HG03139 (cell line): ENCODE data around the gene SON.
"Not testable (repeated sequence)": the region's sequence is repeated elsewhere in the genome, so short reads cannot be mapped to it uniquely, and the experiment has no call there.

Experiments
- ATAC-seq: cut with Tn5 transposase; IDR thresholded peaks from one replicate; pipeline ENCODE4 v1.9.1; 2021; ENCODE audit not compliant: unreplicated experiment

SON gene

GRCh38 chr21:33542640-33543504 is at the start of gene SON:
SON (plus strand) TSS chr21:33543038; CDS start chr21:33543093, 55 bp downstream.
- ATAC-seq = peak; percentile 92

- ATAC-seq = no peak
Measured at GRCh38 chr21:33493756-33494155, 49.1 kb upstream of the SON start.

GRCh38 chr21:33495743-33496142 is 47.1 kb upstream of the SON start:
- no peak for ATAC-seq

- no peak for ATAC-seq
Measured at GRCh38 chr21:33496345-33496744, 46.5 kb upstream of the SON start.

GRCh38 chr21:33505833-33506232 is 37.0 kb upstream of the SON start:
- no peak for ATAC-seq

GRCh38 chr21:33507003-33507402 is 35.8 kb upstream of the SON start:
- ATAC-seq = not testable (repeated sequence)

- no peak for ATAC-seq
Measured at GRCh38 chr21:33510826-33511225, 32.0 kb upstream of the SON start.

GRCh38 chr21:33511639-33512038 is 31.2 kb upstream of the SON start:
- no peak for ATAC-seq

- ATAC-seq = no peak
Measured at GRCh38 chr21:33512481-33512880, 30.4 kb upstream of the SON start.

- no peak for ATAC-seq
Measured at GRCh38 chr21:33514229-33514628, 28.6 kb upstream of the SON start.

GRCh38 chr21:33518899-33519298 is 23.9 kb upstream of the SON start:
- ATAC-seq = no peak

GRCh38 chr21:33522297-33522952 is 20.4 kb upstream of the SON start:
- no peak for ATAC-seq

GRCh38 chr21:33522953-33523349 is 19.9 kb upstream of the SON start:
- ATAC-seq = no peak

GRCh38 chr21:33531007-33531406 is 11.8 kb upstream of the SON start:
- no peak for ATAC-seq

- ATAC-seq = no peak
Measured at GRCh38 chr21:33537212-33537611, 5.6 kb upstream of the SON start.

GRCh38 chr21:33539616-33540015 is 3.2 kb upstream of the SON start:
- ATAC-seq = no peak

- no peak for ATAC-seq
Measured at GRCh38 chr21:33540711-33541104, 2.1 kb upstream of the SON start.

- no peak for ATAC-seq
Measured at GRCh38 chr21:33541105-33541711, 1.6 kb upstream of the SON start.

GRCh38 chr21:33541756-33542639 is 840 bp upstream of the SON start, which contains the start of gene GART:
GART (minus strand) TSS chr21:33542117; CDS start chr21:33539315, 2,802 bp downstream.
- ATAC-seq = peak; percentile 41

GRCh38 chr21:33543505-33544129 is 779 bp downstream of the SON start:
- no peak for ATAC-seq
